H1 (cell line): ENCODE results near the gene FDXACB1. TPM values are rescaled to one million over a fixed set of nuclear protein-coding genes. Genes with fewer than 3 reads are reported as not detected.

Experiments
- CTCF ChIA-PET: fragments of 300-600 bp; sonication (Branson Sonifier 250); formaldehyde crosslinking; loops from one replicate; lab custom pipeline; 2021; ENCODE audit not compliant: partially characterized antibody; lab: Charles Lee
- POLR2A ChIA-PET: fragments of 300-600 bp; sonication (Branson Sonifier 250); formaldehyde crosslinking; loops from one replicate; lab custom pipeline; 2021; ENCODE audit warnings: inconsistent platforms; ENCODE audit not compliant: partially characterized antibody; lab: Charles Lee
- DNase-seq, 2 experiments: peaks; one replicate each; pipeline versions ENCODE4 v3.0.0 to v3.0.0-alpha.2; 2010 to 2022; ENCODE audit warnings: low spot score in 2 of 2, low read depth in 1 of 2, mixed read lengths in 1 of 2
- FAIRE-seq: peaks from 2 replicates; lab custom pipeline; 2011; peaks lifted over from hg19 to GRCh38; lab: Jason Lieb, UNC
- H2AFZ ChIP-seq: 2 replicates; pipeline ENCODE4 v1.8.1; 2012; ENCODE audit warnings: low read length, inconsistent platforms
- H2AK5ac ChIP-seq: 2 replicates; pipeline ENCODE4 v1.6.1; 2013; ENCODE audit warnings: low read depth, low read length
- H2BK120ac ChIP-seq: replicated peaks from 2 replicates; pipeline ENCODE3; 2013; ENCODE audit warnings: low read depth, low read length, inconsistent platforms
- H2BK12ac ChIP-seq: 2 replicates; pipeline ENCODE4 v1.6.1; 2013; ENCODE audit warnings: low read depth, low read length
- H2BK15ac ChIP-seq: 2 replicates; pipeline ENCODE4 v1.6.1; 2013; ENCODE audit warnings: low read length
- H2BK20ac ChIP-seq: 2 replicates; pipeline ENCODE4 v1.6.1; 2013; ENCODE audit warnings: low read length
- H2BK5ac ChIP-seq: 2 replicates; pipeline ENCODE4 v1.6.1; 2013; ENCODE audit warnings: low read depth, low read length
- H3K14ac ChIP-seq: 2 replicates; pipeline ENCODE4 v1.6.1; 2013; ENCODE audit warnings: inconsistent platforms; ENCODE audit not compliant: insufficient read length
- H3K18ac ChIP-seq: 2 replicates; pipeline ENCODE4 v1.6.1; 2013; ENCODE audit warnings: low read length; ENCODE audit errors: extremely low read depth
- H3K23ac ChIP-seq: 2 replicates; pipeline ENCODE4 v1.6.1; 2013; ENCODE audit warnings: inconsistent platforms; ENCODE audit not compliant: insufficient read length
- H3K23me2 ChIP-seq: 2 replicates; pipeline ENCODE4 v1.6.1; 2013; ENCODE audit warnings: low read depth, low read length
- H3K27ac ChIP-seq: 2 replicates; pipeline ENCODE4 v1.6.1; 2011; ENCODE audit warnings: low read depth, low read length, inconsistent platforms
- H3K27me3 ChIP-seq, 4 experiments: replicated peaks in 1 of 4; 1 replicate in 1 of 4; 2 replicates in 3 of 4; pipeline versions ENCODE4 v1.6.1 to v1.8.1; 2011 to 2013; ENCODE audit warnings: low read length in 3 of 4, mild to moderate bottlenecking in 3 of 4, inconsistent platforms in 2 of 4, mixed read lengths in 2 of 4, moderate library complexity in 1 of 4; ENCODE audit not compliant: control insufficient read depth in 3 of 4, insufficient read depth in 3 of 4; ENCODE audit errors: extremely low read depth in 1 of 4
- H3K36me3 ChIP-seq, 4 experiments: 2 replicates each; pipeline versions ENCODE4 v1.6.1 to v1.8.1; 2011 to 2013; ENCODE audit warnings: mild to moderate bottlenecking in 4 of 4, low read length in 3 of 4, moderate library complexity in 2 of 4, control low read depth in 1 of 4, inconsistent platforms in 1 of 4; ENCODE audit not compliant: insufficient read depth in 4 of 4, control insufficient read depth in 2 of 4
- H3K4ac ChIP-seq: replicated peaks from 2 replicates; pipeline ENCODE3; 2013; ENCODE audit warnings: low read length, low read depth, mixed read lengths, inconsistent platforms; ENCODE audit not compliant: insufficient read length
- H3K4me1 ChIP-seq, 4 experiments: replicated peaks in 1 of 4; 1 replicate in 1 of 4; 2 replicates in 3 of 4; pipeline versions ENCODE4 v1.6.1 to v1.8.1; 2011 to 2013; ENCODE audit warnings: low read length in 3 of 4, inconsistent platforms in 2 of 4, mixed read lengths in 1 of 4; ENCODE audit not compliant: insufficient read depth in 4 of 4, control insufficient read depth in 3 of 4
- H3K4me2 ChIP-seq, 2 experiments: 2 replicates each; pipeline versions ENCODE4 v1.6.1 to v1.8.1; 2011 to 2013; ENCODE audit warnings: low read depth in 2 of 2, low read length in 2 of 2, control low read depth in 1 of 2, inconsistent platforms in 1 of 2, mild to moderate bottlenecking in 1 of 2; ENCODE audit not compliant: insufficient read depth in 1 of 2
- H3K4me3 ChIP-seq, 4 experiments: fragments of 200-600, 300-600 bp in 1 of 4; sonication (generic), shearing (Covaris generic), sonication (Bioruptor Twin) in 1 of 4; 2 replicates each; pipeline versions ENCODE4 v1.5.1 to v1.8.1; 2011 to 2016; ENCODE audit warnings: low read length in 4 of 4, low read depth in 3 of 4, control low read depth in 2 of 4, inconsistent platforms in 2 of 4, mild to moderate bottlenecking in 2 of 4, mixed read lengths in 1 of 4, moderate library complexity in 1 of 4; ENCODE audit not compliant: insufficient read depth in 2 of 4; ENCODE audit errors: extremely low read depth in 1 of 4
- H3K56ac ChIP-seq: replicated peaks from 2 replicates; pipeline ENCODE3; 2013; ENCODE audit warnings: low read depth, mild to moderate bottlenecking, mixed read lengths, low read length, inconsistent platforms; ENCODE audit not compliant: insufficient read length
- H3K79me1 ChIP-seq: 2 replicates; pipeline ENCODE4 v1.6.1; 2013; ENCODE audit warnings: low read depth, low read length, control low read depth
- H3K79me2 ChIP-seq, 2 experiments: 2 replicates each; pipeline versions ENCODE4 v1.6.1 to v1.8.1; 2012 to 2013; ENCODE audit warnings: low read length in 2 of 2, mild to moderate bottlenecking in 2 of 2, inconsistent platforms in 1 of 2; ENCODE audit not compliant: insufficient read depth in 2 of 2, control insufficient read depth in 1 of 2
- H3K9ac ChIP-seq, 4 experiments: replicated peaks in 1 of 4; 1 replicate in 1 of 4; 2 replicates in 3 of 4; pipeline versions ENCODE4 v1.6.1 to v1.8.1; 2011 to 2013; ENCODE audit warnings: low read depth in 3 of 4, low read length in 3 of 4, control low read depth in 2 of 4, mild to moderate bottlenecking in 2 of 4, moderate library complexity in 2 of 4, inconsistent platforms in 1 of 4; ENCODE audit errors: extremely low read depth in 1 of 4
- H3K9me3 ChIP-seq, 2 experiments: 2 replicates each; pipeline versions ENCODE4 v1.6.1 to v1.8.1; 2012 to 2013; ENCODE audit warnings: mild to moderate bottlenecking in 2 of 2, moderate library complexity in 2 of 2, control low read depth in 1 of 2, inconsistent platforms in 1 of 2, low read depth in 1 of 2, low read length in 1 of 2, mixed read lengths in 1 of 2; ENCODE audit not compliant: insufficient read depth in 2 of 2
- H4K20me1 ChIP-seq, 2 experiments: replicated peaks in 1 of 2; 2 replicates each; pipeline versions ENCODE3 to v1.8.1; 2011 to 2013; ENCODE audit warnings: inconsistent platforms in 2 of 2, low read length in 2 of 2, mild to moderate bottlenecking in 1 of 2; ENCODE audit not compliant: insufficient read depth in 2 of 2, control insufficient read depth in 1 of 2
- H4K5ac ChIP-seq: 2 replicates; pipeline ENCODE4 v1.6.1; 2013; ENCODE audit warnings: low read length, low read depth, mixed read lengths, inconsistent platforms; ENCODE audit not compliant: insufficient read length
- H4K8ac ChIP-seq: 2 replicates; pipeline ENCODE4 v1.8.0; 2013; ENCODE audit warnings: mild to moderate bottlenecking, moderate library complexity, low read length, inconsistent platforms; ENCODE audit not compliant: insufficient read depth; ENCODE audit errors: extremely low read depth
- H4K91ac ChIP-seq: replicated peaks from 2 replicates; pipeline ENCODE3; 2013; ENCODE audit warnings: low read length, mixed read lengths, inconsistent platforms; ENCODE audit not compliant: insufficient read length
- CBX5 ChIP-seq: fragments of 300-800, 300-1000 bp; sonication (generic); IDR thresholded peaks from 2 replicates; pipeline ENCODE4 v1.7.1; 2016; ENCODE audit warnings: antibody characterized with exemption, low read length, low read depth
- CHD2 ChIP-seq: IDR thresholded peaks from 2 replicates; pipeline ENCODE4 v1.6.1; 2012; ENCODE audit warnings: low read length, improper control_type of control experiment
- CREB1 ChIP-seq: IDR thresholded peaks from 2 replicates; pipeline ENCODE4 v1.6.1; 2012; ENCODE audit warnings: inconsistent platforms
- GTF2F1 ChIP-seq: IDR thresholded peaks from 2 replicates; pipeline ENCODE4 v1.6.1; 2012; ENCODE audit warnings: low read depth, low read length, improper control_type of control experiment, borderline replicate concordance
- HDAC2 ChIP-seq, 2 experiments: fragments of 300-600 bp in 1 of 2; sonication (generic) in 1 of 2; IDR thresholded peaks; 2 replicates each; pipeline ENCODE4 v1.6.1; 2011 to 2012; ENCODE audit warnings: low read depth in 2 of 2, low read length in 2 of 2, mild to moderate bottlenecking in 2 of 2, moderate library complexity in 2 of 2, borderline replicate concordance in 1 of 2, inconsistent platforms in 1 of 2
- JUND ChIP-seq: IDR thresholded peaks from 2 replicates; pipeline ENCODE4 v1.6.1; 2011; ENCODE audit warnings: mild to moderate bottlenecking, improper control_type of control experiment, low read length
- PHF8 ChIP-seq: fragments of 200-600 bp; sonication (generic); conservative IDR thresholded peaks from 2 replicates; pipeline ENCODE4 v1.7.1; 2012; ENCODE audit warnings: low read depth, mild to moderate bottlenecking, inconsistent platforms, low read length, moderate library complexity
- TAF1 ChIP-seq: IDR thresholded peaks from 2 replicates; pipeline ENCODE4 v1.6.1; 2011; ENCODE audit warnings: mild to moderate bottlenecking, low read depth, low read length
- WGBS, 2 experiments: shearing (Covaris generic) in 1 of 2; methylation state at CpG; one replicate each; pipeline versions ENCODE4 v1.1.6 to v1.1.7; 2013 to 2015; ENCODE audit warnings: low lambda C conversion rate in 2 of 2, mixed read lengths in 2 of 2, inconsistent platforms in 1 of 2, low coverage in 1 of 2, missing lambda C conversion rate in 1 of 2; ENCODE audit not compliant: insufficient replicate concordance in 2 of 2, insufficient coverage in 1 of 2, insufficient read length in 1 of 2; ENCODE audit errors: extremely low coverage in 1 of 2, missing lambda C conversion rate in 1 of 2; 5-methylcytosine and 5-hydroxymethylcytosine counted together
- polyA plus RNA-seq, 7 experiments: library from polyadenylated mRNA; depleted of rRNA in 3 of 7; stranded (reverse) in 5 of 7; unstranded in 2 of 7; fragments of >200 nt in 5 of 7; fragments of 200-250 nt in 2 of 7; gene quantifications; 1 replicate in 5 of 7; 2 replicates in 1 of 7; 4 replicates in 1 of 7; pipeline versions ENCODE4 v1.2.1 to v1.2.3, GENCODE V29; 2011 to 2013; ENCODE audit warnings: missing spikeins in 2 of 7, mixed read lengths in 2 of 7
- total RNA-seq: library from RNA; stranded (reverse); fragmentation: NEBNext Ultra II Directional; extraction: Animal tissue kit (Norgen Biotek cat#: 25700); gene quantifications from 2 replicates; pipeline ENCODE4 v1.2.1, GENCODE V29; 2021

The FDXACB1 gene
- total and polyA plus RNA-seq, 2 of the 8 experiments (the other 6 are each of a cell fraction or from before 2014, with no cell fraction given): 1.4 to 2.3 TPM

GRCh38 chr11:111908639-111909305 is 29.8 kb upstream of the FDXACB1 start:
- H2BK5ac ChIP-seq: no peak overlapping the region
- H2BK15ac ChIP-seq: no peak overlapping the region
- ChIA-PET POLR2A (interaction anchor here (0.6 to 1.2 kb wide), 3 partner anchors 18 to 391 kb away, joined by 3 read pairs; no protein-coding TSS in a partner anchor), CTCF (interaction anchor here (0.6 to 4.8 kb wide), 10 partner anchors 11 to 623 kb away, joined by 3 to 27 read pairs (median 3); no protein-coding TSS in a partner anchor)
- no peaks in the 10 kb centered on the region for H4K20me1 ChIP-seq
- no peak overlapping the region for H3K14ac ChIP-seq
- no peak overlapping the region for H2BK20ac ChIP-seq
- H3K4me1 ChIP-seq: peaks cover 0 to 15% (median 9%) of the 10 kb centered on the region in 4 experiments
- H2BK12ac ChIP-seq: no peak overlapping the region
- H4K8ac ChIP-seq: no peak overlapping the region
- H4K5ac ChIP-seq: no peak overlapping the region
- no peaks in the 10 kb centered on the region for H3K36me3 ChIP-seq
- peaks cover 4% of the 10 kb centered on the region; the same call in 1 of the 2 replicates for H3K23me2 ChIP-seq
- H2AFZ ChIP-seq: no peak overlapping the region
- no peak overlapping the region for H4K91ac ChIP-seq
- H2BK120ac ChIP-seq: no peak overlapping the region
- WGBS, 2 experiments: 89% methylated on average over 5 of the region's 5 CpGs; no CpG with 5 or more reads in 1 of the 2 experiments
- TF ChIP-seq GTF2F1 (no peak), JUND (no peak), HDAC2 (IDR thresholded peaks at IDR 0.05; ENCODE audit: borderline replicate concordance in 1 of 2, low read depth in 2 of 2, low read length in 2 of 2) (no peak), TAF1 (no peak), CBX5 (no peak), CHD2 (no peak), CREB1 (no peak), PHF8 (no peak)
- no peak overlapping the region for H3K56ac ChIP-seq
- H3K27me3 ChIP-seq: no peaks in the 10 kb centered on the region
- no peak overlapping the region for H3K27ac ChIP-seq
- FAIRE-seq (no peak), DNase-seq (no peak)
- no peak overlapping the region for H3K4me2 ChIP-seq
- no peak overlapping the region for H3K4me3 ChIP-seq
- no peaks in the 10 kb centered on the region for H3K79me2 ChIP-seq
- H3K9me3 ChIP-seq: no peaks in the 10 kb centered on the region
- H2AK5ac ChIP-seq: no peak overlapping the region
- no peaks in the 10 kb centered on the region for H3K79me1 ChIP-seq
- H3K18ac ChIP-seq: no peak overlapping the region
- no peak overlapping the region for H3K4ac ChIP-seq
- no peak overlapping the region for H3K9ac ChIP-seq
- no peak overlapping the region for H3K23ac ChIP-seq
